IPS DF 4.7 (cell line): ENCODE results near the gene LRRC51.

Source experiments
- DNase-seq: peaks from one replicate; pipeline ENCODE4 v3.0.0-alpha.2; 2013; ENCODE audit warnings: low spot score; ENCODE audit errors: extremely low read depth

Gene LRRC51

DNA sequence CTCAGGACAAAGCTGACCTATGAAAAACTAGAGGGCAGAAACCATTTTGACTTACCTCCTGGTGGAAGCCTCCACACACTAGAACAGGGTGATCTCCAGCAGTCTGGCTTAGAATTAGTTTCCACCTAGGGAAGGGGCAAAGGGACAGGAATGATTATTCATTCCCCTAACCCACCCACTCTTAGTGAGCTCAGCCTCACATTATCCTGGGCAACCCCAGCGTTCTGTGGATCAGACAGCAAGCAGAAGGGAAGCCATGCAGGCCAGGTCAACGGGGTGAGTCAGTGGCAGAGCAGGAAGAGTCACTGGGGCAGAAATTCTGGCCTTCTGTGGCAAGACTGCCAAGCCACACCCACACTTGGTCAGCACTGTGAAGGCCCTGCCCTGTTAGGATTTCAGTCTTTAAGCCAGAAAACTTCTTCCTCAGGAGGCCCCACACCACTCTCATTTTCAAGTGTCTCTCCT is 10.8 kb upstream of the LRRC51 start:
- DNase-seq, result no peak

DNA sequence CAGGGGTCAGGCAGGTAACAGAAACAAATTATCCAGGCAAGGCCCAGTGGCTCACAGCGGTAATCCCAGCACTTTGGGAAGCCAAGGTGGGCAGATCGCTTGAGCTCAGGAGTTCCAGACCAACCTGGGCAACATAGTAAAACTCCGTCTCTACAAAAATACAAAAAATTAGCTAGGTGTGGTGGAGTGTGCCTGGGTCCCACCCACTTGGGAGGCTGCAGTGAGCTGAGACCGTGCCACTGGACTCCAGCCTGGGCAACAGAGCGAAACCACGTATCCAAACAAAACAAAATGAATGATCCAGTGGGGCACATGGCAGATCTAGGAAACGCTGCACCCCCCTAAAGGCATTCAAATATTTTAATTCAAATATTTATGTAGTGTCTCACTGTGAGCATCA is 10.2 kb upstream of the LRRC51 start:
- DNase-seq, result no peak

DNA sequence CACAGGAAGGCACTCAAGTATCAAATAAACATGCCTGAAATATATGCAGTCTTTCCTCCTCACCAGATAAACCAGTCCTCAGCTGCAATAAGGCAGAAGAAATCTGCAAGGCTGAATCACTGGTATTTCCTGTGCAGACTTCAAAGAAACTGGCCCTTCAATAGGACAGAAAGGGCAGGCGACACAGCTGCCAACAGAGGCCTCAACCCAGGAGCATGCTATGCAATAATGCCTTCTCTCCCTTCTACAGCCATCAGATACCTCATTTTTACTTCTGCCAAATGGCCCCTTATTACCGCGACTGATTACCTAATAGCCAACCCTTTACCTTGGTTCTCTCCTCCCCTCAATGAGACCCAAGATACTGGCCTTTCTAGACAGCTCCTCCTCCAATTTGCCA is 8.3 kb upstream of the LRRC51 start:
- no peak for DNase-seq

DNA sequence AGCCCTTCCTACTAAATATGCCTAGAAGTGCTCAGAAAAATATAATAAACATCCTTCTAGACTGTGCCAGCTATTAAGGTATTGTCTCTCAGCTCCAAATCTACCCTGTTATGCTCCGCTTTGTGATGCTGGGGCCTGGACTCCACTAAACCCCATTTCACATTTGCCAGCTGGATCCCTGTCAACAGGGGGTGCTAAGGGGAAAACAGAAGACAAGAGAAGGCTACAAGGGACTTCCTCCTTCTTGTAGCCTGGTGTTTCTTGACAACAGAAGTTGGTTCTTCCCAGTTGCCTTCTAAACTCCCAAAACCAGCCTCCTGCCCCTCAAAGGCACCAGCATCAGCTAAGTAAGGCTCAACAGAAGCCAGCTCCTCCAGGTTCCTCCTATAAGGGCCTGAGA is 5.5 kb upstream of the LRRC51 start:
- no peak for DNase-seq

DNA sequence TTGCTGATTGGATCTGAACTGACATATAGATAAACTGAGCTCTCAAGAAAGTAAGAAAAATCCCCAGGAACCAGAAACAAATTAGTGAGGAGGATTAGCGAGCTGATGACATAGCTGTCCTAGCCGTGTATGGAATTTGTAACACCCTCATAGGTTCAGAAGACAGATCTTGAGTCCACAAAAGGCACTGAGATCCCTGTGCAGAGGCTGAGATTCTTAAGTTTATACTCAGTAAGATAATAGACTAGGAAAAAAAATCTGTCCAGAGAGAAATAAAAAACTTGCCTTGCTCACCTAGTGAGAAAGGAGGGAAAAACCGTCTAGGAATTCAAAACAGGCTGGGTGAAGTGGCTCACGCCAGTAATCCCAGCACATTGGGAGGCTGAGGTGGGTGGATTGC is 4.9 kb upstream of the LRRC51 start:
- DNase-seq, result no peak

DNA sequence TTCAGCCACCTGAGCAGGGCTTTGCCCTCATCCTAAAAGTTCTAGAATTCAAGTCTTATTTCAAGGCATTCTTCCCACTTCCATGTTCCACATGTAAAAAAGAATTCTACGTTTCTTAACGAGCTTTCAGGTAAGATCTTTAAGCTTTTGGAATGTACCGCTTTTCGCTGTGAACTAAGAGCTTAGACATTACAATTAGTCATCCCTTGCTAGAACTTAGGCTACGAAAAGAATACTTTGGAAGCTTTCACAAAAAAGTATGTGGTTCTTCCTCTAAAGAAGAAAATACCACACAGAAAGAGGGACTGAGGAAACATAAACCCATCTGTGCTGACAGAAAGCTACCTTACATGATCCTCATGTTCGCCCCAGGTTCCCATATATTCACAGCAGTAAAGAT is 2.2 kb upstream of the LRRC51 start:
- no peak for DNase-seq

DNA sequence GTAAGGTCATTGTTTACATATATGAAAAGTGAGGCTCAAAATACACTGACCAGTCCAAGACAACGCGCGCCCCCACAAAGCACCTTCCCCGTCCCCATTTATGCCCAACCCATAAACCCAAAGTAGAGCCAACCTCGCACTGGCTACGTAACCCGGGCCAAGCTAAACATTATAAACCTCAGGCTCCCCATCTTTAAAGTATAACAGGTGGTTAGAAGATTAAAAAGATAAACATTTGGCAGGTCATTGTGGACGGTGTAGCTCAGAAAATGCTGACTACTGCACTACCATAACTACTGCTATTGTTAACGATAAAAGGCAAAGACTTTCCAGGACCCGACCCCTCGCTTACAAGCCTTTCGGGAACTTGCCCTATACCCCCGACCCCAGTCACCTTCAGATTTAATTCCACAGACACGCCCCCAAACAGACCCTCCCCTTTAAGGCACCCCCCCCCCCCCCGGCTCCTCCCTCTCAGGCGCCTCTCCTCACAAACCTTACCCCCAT is 778 bp upstream of the LRRC51 start:
- DNase-seq, result no peak

DNA sequence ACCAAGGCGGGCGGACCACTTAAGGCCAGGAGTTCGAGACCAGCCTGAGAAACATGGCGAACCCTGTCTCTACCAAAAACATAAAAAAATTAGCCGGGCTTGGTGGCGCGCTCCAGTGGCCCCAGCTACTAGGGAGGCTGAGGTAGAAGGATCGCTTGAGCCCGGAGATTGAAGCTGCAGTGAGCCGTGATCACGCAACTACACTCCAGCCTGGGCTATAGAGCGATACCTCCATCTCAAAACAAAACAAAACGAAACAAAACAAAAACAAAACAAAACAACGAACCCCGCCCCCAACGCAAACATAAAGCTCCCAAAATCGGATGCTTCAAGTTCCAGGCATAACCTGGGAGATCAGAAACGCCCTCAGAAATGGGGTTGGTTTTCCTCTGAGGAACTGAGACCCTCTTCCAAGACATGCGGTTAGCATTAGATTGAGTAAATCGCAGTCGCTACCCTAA is 564 bp downstream of the LRRC51 start:
- no peak for DNase-seq

DNA sequence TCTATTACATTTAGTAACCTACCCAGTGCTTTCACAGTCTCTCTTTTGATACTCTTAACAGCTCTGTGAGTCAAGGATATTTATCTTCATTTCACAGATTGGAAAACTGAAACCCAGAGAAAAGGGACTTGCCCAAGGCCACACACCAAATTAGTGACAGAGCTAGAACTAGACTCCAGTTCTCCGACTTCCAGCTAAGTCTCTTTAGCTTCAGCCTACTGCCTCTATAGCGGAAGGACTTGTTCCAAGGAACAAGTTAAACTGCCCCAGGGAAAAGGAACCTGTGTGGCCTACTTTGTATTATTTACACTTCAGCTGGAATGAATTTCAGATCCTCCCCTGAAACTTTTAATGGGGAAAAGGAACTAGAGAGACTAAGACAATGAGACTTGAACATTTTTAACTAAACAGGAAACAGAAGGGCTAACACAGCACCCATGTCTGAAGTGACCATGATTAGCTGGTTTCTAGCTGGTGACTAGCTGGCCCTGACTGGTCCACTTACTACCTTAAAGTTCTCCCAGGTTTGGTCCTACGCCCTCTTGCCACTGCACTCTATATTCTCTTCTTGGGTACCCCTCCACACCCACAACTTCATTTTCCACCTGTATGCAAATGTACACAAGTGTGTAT is 1.3 kb downstream of the LRRC51 start:
- no peak for DNase-seq

DNA sequence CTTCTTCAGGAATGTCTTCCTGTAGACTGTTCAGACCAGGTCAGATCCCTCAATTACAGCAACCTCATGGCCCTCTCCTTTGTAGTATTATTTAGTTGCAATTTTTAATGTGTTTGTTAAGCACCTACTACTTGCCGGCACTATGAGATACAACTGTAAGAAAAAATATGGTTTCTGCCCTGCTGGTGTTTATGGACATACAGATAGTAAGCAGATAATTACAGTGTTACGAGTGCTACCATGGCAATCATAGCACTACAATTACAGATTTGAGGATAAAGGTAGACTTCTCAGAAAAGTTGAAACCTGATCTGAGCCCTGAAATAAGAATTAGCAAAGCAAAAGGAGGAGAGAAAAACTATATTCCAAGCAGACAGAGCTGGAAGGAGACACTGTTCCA is 2.8 kb downstream of the LRRC51 start:
- no peak for DNase-seq

DNA sequence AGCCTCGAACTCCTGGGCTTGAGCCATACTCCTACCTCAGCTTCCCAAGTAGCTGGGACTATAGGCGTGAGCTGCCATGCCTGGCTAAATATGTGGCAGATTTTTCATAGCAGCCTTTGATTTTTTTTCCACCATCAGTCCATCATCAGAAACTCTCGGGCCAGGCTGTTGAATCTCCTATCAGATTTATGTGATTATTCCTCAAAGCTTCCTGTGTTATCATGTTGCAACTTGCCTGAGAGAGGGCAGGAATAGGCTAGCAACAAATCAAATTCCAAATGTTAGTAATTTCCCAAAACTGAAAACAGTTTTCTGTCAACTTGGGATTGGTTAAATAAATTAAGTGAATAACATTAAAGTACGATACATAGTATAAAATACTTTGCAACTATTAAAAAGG is 3.4 kb downstream of the LRRC51 start:
- DNase-seq, result no peak

DNA sequence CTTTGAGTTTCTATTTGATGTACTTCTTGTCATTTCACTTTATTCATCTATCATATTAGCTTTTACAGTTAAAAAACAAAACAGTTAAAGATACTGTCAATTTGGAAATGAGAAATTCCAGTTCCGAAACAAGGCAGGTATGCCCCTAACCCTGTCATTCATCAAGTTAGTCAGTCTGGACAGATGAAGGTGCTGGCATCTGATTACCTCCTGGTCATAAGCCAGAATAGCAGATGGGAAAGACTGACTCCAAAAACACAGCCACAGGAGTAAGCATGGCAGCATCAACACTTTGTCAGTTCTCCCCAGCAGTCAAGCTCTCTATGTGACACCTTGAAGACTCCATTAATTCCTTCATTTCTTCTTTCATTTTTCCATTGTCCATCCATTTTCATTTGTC is 4.3 kb downstream of the LRRC51 start:
- DNase-seq, result no peak

DNA sequence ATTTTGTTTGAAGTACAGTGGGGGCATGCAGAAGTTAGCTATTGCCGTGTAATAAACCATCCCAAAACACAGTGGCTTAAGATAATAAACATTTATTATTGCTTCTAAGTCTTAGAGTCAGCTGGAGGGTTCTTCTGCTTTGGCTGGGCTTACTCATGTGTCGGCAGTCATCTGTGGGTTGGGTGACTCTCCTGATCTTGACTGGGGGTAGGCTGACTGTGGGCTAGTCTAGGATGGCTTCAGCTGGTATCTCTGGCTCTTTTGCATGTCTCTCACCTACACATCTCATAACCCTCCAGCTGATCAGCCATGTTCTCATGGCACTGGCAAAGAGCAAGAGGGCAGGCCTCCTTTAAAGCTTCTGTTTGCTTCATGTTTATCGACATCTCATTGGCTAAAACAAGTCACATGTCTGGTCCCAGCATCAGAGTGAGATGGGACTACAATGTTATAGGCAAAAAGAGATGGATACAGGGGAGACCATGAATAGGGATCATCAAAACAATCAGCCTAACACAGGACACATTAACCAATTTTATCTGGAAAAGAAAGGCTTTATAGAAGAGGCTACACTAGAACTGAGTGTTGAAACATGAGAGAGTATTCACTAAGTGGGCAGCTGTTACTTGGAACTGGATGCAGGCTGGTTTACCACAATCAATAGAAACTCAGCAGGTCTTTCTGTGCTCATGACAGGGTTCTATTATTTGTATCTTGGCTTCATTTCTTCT is 5.1 kb downstream of the LRRC51 start:
- DNase-seq, result no peak

DNA sequence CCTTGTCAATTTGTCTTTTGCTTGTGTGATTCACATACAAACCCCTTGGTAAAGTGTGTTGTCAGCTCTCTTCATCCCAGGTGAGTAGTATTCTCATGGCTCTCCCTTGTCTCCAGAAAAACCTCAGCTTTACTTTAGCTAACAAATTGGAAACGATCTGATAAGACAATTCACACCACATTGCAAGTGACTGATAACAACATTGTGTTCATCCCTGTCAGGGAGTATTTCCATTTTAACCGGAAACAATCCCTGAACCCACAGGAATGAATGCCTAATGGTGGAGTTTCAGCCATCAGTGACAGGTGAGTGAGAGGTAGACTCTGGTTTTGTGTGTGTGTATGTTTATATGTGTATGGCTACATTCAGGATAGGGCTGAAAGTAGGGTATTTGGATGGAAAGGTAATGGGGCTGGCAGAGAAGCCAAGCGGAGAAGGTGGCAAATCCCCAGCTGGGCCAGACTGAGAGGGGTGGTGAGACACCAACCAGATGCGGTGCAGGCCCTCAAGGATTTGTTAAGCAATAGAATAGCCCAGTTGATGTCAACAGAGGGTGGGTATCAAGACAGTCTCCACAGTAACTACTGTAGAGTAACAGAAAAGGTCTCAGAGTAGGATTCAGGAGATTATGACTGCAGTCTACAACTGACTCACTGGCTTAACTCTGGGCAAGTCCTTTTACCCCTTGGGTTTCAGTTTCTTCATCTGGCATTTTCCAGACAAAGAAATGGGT is 7.6 kb downstream of the LRRC51 start:
- DNase-seq, result no peak

DNA sequence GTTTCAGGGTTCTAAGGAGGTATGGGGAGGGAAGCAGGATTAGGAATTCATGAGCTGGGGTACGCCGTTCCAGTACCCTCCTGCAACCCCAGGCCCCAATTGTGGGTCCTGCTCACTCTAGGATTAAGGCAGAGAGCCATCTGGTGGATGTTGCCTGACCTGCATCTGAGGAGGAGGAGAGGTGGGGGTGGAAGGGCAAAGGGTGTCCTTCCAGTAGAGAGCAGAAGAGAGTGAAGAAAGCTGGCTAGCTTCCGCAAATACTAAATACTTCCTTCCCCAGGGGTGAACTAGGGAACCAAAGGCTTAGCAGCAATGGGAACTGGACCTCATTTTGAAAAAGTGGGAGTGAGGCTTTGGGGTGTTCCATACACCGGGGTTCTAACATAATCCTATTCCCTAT is 10.6 kb downstream of the LRRC51 start:
- no peak for DNase-seq

DNA sequence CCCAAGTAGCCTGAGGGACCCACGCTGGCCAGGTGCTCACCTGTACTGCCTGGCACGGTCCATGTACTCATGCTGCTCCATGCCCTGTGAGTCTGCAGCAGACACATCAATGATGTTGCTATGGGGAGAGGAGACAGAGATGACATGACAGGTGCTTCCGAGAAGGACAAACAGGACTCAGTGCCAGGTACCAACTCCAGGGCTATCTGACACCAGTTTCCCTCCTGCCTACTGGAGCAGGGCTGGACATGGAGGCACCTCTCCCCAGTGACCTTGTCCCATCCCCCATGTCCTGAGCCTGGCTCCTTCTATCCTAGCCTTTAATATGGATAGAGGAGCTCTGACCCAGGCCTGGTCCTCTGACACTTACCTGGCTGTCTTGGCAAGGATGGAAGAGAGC is 18.1 kb downstream of the LRRC51 start:
- no peak for DNase-seq

DNA sequence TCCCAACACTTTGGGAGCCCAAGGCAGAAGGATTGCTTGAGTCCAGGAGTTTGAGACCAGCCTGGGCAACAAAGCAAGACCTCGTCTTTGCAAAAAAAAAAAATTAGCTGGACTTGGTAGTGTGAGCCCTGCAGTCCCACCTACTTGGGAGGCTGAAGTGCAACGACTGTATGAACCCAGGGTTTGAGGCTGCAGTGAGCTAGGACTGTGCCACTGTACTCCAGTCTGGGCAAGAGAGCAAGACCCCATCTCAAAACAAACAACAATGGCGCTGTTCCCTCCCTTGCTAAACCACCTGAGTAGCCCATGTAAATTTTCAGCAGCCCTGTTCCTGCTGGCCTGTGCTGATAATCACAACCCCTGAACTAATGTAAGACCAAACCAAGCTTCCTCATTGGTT is 19.4 kb downstream of the LRRC51 start:
- DNase-seq, result no peak

DNA sequence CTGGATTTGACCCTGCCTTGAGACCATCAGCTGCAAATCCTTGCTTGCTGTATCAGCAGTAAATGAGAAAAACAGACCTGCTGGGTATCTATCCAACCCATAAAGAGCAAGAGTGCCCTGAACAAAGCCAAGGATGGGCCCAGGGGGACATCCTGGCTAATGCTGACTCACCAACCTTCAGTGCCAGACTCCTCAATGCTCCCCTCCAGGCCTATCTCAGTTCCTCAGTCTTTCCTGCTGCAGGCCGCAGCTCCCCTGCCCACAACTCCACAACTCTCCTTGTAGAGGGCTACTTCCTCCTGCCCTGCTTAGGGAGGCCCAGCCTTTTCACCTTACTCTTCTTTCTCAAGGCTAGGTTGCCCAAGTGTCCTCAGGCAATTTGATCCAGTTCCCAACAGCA is 19.8 kb downstream of the LRRC51 start:
- no peak for DNase-seq

DNA sequence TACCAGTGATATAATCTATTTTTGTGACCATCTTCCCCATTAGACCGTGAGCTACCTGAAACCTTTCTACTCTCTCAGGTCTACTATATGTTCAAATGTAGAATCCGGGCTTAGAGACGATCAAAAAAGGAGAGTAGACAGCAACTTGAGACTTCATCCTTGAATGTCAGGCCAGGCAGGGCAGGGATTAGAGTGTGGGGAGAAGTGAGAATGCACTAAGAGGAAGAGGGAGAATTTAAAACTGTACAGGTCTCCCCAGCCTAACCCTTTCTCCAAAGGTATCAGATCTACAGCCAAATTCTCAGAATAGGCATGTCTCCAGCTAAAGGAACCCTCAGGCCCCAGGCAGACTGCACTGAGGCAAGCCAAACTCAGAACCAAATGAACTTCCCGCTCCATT is 21.5 kb downstream of the LRRC51 start:
- DNase-seq, result no peak

DNA sequence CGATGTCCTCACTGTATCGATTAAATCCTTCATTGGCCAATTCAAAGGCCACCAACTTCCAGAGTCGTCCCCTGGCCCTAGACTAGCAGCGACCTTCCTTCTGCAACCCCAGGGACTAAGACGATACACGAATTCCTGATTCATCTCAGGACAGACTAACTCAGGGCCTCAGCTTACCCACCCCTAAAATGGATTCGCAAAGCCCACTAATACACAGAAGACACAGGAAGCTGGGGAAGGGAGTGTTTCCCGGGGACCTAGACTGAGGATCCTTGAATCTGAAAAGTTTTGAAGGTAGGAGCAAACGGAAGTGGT is 21.9 kb downstream of the LRRC51 start:
- no peak for DNase-seq

DNA sequence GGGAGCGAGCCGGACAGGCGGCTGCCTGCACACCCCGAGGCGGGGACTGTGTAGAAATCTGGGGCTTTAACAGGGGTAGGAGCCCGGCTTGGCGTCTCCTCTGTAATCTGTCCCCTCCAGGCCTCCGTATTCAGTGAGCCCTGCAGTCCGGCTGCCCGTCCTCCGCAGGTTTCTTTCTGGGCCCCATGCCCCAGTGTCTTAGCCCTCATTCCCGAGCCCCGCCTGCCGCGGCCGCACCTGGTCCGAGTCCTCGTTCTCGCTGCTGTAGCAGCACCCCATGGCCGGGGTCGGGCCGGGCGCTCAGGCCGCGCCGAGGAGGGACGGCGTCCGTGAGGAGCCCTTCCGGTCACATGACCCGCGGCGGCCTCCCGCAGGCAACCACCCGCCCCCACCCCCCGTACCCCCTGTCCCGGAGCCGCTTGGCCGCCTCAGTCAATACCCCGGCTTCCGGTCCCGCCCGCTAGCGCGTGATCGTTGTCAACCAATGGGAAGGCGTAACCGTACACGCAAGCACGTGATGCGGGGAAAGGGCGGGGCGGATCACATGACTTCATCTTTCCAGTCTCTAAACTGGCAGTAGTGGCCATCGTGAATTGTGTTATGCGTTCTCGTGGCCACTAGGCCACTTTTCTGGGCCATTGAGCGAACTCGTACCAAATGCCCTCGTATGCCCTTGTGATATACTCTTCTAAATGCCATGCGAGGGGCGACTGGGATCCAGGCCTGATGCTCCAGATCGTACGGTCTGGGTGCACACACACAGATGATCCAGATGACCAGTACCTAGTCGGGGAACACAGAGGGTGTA is 22.5 kb downstream of the LRRC51 start, which contains the start of gene LAMTOR1:
Gene LAMTOR1, minus strand, starts transcription at position 352 of the 808 bp plus-strand sequence. Its CDS starts 73 bp downstream, at position 279.
- no peak for DNase-seq
